Activated CD4-positive, alpha-beta T cell treated with anti-CD3 and anti-CD28 coated beads, Interleukin-10, Interleukin-2, amounts not matched to agents 100 ng/mL and 50 ng/mL, durations not matched to agents 16 hours and 8 hours (primary cell): ENCODE measurements around the gene KRTAP10-8.
"Not testable (repeated sequence)": the region's sequence is repeated elsewhere in the genome, so short reads cannot be mapped to it uniquely, and the experiment has no call there.

Experiments used
- DNase-seq: peaks from one replicate; pipeline ENCODE4 v3.0.0-alpha.2; 2020

Gene KRTAP10-8, protein sequence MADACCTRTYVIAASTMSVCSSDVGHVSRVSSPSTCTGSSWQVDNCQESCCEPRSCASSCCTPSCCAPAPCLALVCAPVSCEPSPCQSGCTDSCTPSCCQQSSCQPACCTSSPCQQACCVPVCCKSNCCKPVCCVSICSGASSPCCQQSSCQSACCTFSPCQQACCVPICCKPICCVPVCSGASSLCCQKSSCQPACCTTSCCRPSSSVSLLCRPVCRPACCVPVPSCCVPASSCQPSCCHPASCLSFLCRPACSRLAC

DNA sequence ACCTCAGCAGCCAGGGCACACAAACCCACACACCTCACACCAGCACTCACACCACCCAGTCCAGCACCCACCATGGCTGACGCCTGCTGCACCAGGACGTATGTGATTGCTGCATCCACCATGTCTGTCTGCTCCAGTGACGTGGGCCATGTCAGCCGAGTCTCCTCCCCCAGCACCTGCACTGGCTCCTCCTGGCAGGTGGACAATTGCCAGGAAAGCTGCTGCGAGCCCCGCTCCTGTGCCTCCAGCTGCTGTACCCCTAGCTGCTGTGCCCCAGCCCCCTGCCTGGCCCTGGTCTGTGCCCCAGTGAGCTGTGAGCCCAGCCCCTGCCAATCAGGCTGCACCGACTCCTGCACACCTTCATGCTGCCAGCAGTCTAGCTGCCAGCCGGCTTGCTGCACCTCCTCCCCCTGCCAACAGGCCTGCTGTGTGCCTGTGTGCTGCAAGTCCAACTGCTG, at the start of gene KRTAP10-8:
KRTAP10-8 (plus strand) TSS at position 51 of the 458 bp plus-strand sequence; CDS start at position 73, 22 bp downstream.
- DNase-seq = no peak

DNA sequence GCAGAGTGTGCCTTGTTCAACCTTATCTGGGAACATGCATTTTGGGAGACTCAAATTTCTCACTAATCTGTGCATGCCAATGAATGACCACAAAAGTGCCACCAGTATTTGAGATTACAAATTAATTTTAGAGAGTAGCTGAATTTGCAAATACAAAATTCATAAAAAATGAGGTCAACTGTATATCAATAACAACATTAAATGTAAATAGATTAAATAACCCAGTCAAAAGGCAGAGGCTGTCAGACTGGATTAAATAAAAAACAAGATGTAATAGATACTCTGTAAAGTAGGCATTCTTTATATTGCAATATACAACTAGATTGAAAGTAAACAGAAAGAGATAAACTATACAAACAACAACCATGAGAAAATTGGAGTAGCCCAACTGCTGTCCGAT, 47.8 kb upstream of the KRTAP10-8 start:
- no peak for DNase-seq

DNA sequence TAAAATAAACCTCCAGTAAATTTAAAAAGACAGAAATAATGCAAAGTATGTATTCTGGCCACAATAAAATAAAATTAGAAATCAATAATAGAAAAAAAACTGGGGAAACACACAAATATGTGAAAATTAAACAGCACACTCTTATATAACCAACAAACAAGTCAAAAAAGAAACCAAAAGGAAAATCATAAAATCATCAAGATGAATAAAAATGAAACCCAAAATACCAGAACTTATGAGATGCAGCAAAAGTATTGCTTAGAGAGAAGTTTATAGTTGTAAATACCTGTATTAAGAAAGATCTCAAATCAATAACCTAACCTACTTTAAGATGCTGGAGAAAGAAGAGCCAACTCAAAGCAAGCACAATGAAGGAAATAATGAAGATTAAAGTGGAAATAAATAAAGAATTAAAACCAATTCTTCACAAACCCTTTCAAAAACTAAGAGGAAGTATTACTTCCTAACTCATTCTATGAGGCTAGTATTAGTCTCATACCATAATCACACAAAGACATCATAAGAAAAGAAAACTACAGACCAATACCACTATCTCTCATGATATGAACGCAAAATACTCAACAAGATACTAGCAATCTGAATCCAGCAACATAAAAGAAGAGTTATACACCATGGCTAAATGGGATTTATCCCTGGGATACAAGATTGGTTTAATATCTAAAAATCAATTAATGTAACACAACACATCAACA, 46.8 kb upstream of the KRTAP10-8 start:
- DNase-seq = peak; percentile 2

DNA sequence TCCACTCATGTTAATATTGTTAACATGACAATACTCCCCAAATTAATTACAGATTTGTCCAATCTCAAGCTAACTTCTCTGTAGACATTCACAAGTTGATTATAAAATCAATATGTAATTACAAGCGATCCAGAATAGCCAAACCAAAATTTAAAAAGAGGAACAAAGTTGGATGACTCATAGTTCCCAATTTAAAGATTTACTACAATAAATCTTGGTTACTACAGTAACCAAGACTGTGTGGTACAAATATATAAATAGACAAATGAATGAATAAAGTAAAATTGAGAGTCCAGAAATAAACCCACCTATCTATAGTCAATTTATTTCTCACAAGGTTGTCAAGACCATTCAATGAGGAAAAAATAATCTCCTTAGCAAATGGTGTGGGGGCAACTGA, 45.5 kb upstream of the KRTAP10-8 start:
- DNase-seq = no peak

DNA sequence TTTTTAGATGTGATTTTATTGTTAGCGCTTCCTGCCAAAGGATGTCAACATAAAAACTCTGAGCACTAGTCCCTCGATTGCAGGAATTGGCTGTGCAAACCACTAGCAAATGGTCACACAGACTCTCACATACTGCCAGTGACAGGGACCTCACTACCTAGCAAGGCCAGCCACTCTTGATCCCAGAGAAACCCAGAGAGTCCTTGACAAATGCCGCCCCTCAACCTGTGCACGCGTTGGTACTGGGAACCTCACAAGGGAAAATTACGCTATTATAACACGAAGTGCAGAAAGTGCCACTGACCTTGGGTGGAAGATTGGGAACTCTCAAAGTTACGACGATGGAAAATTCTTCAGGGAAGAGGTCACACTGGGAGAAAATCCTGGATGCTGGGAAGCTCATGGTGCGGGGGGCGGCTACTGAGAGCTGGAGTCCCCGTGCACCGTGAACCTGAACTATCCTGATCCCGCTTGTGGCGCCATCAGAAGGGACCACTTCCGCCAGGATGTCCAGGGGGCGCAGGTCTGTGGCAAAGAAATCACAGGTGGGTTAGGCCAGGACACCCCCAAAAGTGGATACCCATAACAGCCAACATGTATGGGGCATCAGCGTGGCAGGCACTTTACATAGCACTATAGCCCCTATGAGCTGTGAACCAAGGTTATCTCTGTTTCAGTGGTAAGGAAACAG, 44.3 kb upstream of the KRTAP10-8 start:
- DNase-seq = no peak

DNA sequence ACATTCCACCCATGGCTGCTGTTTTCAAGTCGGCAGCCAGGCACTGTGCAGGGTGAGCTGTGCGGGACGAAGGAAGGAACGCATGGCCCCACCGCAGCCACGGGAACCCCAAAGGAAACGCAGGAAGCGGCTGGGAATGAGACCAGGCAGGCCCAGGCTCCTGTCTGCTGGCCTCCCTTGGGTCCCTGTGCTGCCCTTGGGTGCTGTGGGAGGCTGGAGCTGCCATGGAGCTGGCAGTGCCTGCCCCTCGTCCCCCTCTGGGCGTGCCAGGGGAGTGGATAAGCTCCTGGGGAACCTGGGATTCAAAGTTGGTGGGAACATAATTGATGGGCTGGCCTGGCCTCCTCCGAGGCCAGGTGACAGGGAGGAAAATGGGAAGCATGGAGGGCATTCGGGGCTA, 43.6 kb upstream of the KRTAP10-8 start:
- DNase-seq = no peak

DNA sequence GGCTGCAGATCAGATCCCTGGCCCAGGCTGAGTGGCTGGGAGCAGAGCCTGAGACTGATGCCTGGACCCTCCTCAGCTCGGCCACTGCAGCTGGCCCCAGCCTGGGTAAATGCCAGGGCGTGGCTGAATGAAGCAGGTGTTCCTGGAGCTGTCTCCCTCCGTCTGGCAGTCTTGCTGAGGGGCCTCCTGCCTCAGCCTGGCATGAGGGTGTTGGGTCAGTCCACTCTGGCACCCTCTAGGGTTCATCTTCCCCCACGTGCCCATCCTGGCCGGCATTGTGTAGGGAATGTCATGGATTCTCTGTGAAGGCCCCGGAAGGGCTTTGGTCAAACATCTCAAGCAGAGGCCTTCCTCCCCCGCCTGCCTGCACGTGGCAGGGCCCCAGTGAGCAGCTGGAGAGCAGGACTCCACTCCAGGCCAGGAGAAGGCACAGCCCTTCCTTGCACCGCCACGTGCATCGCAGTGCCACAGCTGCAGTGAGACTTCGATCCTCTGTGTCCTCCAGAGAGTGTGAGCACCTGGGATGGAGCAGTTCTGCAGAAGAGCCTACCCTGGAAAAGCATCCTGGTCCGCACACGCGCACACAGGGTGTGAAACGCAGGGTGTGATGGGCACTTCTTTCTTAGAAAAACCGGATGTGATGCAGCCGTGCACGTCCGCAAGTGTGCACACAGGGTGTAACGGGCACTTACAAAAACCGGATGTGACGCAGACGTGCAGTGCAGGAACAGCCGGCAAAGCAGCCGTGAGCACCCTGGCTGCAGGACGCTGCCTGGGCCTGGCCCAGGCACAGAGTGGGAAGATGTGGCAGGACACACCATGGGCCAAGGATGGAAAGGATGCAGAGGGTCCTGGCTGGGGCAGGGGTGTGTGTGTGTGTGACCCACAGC, 43.0 kb upstream of the KRTAP10-8 start:
- DNase-seq = no peak

DNA sequence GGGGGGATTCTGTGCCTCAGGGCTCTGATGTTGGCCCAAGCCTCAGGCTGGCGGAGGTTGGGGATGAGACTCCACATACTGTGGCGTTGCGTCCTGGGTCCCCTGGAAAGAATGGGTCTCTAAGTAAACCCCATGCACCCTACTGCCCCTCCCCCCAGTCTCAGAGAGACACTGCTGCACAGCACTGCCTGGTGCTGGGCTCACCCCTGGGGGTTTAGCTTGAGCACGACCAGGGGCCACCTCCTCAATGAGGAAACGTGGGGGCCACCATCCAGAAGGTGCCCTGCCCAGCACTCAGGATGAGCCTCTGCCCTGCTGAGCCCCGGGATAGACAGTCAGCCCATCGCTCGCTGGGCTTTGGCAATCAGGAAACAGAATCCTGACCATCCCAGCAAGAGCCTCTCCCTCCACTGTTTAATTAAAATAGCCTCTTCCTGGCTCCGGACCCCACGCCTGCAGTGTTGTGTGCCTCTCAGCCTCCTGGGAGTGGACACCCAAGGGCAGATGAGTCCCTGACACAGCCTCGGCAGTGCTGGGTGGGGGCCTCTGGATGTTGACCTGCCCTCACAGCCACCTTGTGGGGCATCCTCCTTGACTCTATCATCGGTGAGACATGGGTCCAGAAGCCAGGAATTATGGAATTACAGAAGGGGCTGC, 41.9 kb upstream of the KRTAP10-8 start:
- no peak for DNase-seq

DNA sequence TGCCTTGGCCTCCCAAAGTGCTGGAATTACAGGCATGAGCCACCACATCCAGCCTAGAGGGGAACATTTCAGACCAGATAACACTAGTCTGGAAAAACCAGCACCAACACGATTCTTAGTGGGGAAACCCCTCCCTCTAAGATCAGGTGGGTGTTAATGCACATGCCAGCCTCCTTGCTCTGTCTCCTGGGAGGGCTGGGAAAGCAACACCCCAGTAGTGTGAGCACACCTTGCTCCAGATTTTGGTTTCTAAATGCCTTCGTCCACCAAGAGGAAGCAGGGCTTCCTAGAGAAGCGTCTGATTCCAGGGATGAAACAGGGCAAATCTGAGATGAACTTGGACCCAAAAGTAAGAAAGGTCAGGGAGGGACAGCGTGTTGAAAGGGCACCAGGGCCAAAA, 40.6 kb upstream of the KRTAP10-8 start:
- DNase-seq = no peak

DNA sequence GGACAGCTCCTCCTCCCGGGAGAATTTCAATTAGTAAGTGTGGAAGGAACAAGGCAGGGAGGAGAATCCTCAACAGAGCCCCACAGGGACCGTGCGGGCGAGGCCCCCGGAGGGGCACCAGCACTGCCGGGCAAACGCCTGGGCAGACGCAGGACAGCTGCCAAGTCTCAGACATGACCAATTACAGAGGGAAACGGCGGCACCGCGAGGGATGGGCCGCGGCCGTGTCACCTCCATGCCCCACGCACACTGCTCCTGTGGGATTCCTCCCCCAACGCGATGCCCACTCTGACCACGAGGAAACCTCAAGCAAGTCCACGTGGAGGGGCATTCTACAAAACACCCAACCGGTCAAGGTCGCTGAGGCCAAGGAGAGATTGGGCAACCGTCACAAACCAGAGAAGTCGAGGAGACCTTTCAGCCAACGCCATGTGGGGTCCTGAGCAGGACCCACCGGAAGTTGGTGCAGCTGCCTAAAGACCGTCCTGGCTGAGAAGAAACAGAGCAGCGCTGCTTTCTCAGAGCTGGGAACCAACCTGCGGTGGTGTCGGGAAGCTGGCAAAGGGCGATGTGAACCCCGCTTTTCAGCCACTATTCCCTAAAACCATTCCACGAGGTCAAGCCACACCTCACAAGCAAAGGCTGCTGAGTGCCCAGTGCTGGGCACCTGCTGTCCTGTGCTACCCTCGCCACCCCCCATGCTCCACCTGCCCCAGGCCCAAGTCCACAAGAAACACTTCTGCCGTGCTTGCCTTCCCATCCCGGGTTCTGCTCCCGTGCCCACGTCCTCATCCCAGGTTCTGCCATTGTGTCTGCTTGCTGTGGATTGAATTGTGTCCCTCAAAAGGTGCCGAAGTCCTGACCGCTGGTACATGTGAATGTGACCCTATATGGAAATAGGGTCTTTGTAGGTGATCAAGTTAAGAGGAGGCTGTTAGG, 39.8 kb upstream of the KRTAP10-8 start:
- DNase-seq = no peak

DNA sequence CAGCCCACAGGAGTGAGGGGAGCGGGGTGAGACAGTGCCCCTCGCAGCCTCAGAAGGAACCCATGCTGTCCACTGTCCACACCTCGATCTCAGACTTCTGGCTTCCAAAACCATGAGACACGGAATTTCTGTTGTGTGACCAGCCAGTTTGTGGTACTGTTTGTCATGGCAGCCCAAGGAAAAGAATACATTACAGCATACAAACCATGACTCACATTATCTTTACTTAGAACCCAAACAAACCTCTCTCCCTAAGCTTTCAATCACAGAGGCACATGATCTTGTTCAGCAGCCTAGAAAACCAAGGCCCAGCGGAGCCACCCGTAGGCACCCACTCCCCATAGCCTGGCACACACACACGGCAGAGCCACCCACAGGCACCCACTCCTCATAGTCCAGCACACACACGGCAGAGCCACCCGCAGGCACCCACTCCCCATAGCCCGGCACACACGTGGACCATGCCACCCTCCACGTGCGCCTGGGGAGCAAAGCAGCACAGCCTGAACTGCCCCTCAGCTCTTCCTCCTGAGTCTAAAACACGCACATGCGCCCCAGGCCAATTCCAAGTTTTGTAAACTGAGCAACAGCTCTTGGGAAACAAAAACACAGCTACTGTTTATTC, 38.8 kb upstream of the KRTAP10-8 start:
- no peak for DNase-seq

DNA sequence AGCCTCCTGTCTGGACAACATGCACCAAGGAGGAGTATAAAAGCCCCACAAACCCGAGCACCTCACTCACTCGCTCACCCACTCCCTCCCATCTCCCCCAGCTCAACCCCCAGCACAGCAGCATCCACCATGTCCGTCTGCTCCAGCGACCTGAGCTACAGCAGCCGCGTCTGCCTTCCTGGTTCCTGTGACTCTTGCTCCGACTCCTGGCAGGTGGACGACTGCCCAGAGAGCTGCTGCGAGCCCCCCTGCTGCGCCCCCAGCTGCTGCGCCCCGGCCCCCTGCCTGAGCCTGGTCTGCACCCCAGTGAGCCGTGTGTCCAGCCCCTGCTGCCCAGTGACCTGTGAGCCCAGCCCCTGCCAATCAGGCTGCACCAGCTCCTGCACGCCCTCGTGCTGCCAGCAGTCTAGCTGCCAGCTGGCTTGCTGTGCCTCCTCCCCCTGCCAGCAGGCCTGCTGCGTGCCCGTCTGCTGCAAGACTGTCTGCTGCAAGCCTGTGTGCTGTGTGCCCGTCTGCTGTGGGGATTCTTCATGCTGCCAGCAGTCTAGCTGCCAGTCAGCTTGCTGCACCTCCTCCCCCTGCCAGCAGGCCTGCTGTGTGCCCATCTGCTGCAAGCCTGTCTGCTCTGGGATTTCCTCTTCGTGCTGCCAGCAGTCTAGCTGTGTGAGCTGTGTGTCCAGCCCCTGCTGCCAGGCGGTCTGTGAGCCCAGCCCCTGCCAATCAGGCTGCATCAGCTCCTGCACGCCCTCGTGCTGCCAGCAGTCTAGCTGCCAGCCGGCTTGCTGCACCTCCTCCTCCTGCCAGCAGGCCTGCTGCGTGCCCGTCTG, 38.0 kb upstream of the KRTAP10-8 start, which contains the start of gene KRTAP10-4:
KRTAP10-4 (plus strand) TSS at position 100 of the 827 bp plus-strand sequence; CDS start at position 130, 30 bp downstream.
- DNase-seq = not testable (repeated sequence)

DNA sequence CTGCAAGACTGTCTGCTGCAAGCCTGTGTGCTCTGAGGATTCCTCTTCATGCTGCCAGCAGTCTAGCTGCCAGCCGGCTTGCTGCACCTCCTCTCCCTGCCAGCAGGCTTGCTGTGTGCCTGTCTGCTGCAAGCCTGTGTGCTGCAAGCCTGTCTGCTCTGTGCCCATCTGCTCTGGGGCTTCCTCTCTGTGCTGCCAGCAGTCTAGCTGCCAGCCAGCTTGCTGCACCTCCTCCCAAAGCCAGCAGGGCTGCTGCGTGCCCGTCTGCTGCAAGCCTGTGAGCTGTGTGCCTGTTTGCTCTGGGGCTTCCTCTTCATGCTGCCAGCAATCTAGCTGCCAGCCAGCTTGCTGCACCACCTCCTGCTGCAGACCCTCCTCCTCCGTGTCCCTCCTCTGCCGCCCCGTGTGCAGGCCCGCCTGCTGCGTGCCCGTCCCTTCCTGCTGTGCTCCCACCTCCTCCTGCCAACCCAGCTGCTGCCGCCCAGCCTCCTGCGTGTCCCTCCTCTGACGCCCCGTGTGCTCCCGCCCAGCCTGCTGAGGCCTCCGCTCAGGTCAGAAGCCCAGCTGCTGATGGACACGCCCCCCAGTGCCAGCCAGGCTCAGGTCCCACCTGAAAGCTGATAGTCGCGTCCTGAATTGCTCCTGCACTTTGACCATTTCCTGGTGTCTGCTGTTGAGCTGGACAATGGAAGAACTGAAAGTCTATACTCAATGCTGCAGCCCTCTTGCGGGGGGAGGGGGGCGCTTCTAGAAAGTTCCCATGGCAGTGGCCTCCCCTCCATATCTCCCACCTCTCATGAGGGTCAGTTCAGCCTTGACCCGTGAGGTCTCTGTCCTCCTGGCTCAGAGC, 37.2 kb upstream of the KRTAP10-8 start:
- DNase-seq = peak; percentile 6

DNA sequence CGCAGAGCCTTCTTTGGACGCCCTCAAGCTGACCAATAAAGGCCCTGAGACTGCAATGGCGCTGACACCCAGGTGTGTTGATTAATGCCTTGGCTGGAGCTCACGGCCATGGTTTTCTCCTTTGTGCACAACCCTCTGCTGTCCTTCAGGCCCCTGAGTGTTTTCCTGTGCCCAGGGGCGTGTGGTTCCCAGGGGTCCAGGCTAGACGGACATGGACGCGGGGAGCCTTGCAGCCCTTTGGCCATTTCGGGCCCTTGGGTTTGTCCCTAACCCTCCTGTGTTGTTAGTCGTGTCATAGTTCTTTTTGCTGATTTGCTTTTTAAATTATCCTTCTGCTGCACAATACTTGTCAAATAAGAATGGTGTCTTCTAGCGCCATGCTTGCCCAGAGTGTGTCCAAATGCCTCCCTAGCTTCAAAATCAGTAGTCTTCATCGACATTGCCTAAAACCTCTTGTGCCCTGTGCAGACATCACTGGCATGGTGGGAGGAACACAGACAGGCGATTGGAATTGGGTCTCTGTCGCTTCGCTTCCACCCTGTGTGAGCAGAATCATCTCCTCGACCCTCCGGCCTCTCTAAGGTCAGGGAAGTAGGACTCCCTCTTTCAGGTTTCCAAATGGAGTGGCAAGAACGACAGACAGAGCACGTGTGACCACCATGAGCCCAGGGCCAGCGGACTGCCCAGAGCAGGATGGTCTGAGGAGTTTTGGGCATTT, 36.4 kb upstream of the KRTAP10-8 start:
- DNase-seq = no peak

DNA sequence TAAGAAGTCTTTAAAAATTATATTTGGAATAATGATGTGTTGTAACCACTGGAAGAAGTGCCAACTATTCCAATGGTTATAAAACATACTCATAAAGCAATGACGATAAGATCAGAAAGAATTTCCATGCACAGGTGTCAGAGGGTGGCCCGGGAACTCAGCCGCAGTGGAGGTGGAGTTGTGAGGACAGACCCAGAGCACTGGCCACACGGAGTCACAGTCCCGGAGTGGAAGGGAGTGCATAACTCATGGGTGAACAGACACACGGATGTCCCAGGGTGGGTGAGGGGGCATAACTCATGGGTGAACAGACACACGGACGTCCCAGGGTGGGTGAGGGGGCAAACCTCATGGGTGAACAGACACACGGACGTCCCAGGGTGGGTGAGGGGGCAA, 35.9 kb upstream of the KRTAP10-8 start:
- DNase-seq = no peak

DNA sequence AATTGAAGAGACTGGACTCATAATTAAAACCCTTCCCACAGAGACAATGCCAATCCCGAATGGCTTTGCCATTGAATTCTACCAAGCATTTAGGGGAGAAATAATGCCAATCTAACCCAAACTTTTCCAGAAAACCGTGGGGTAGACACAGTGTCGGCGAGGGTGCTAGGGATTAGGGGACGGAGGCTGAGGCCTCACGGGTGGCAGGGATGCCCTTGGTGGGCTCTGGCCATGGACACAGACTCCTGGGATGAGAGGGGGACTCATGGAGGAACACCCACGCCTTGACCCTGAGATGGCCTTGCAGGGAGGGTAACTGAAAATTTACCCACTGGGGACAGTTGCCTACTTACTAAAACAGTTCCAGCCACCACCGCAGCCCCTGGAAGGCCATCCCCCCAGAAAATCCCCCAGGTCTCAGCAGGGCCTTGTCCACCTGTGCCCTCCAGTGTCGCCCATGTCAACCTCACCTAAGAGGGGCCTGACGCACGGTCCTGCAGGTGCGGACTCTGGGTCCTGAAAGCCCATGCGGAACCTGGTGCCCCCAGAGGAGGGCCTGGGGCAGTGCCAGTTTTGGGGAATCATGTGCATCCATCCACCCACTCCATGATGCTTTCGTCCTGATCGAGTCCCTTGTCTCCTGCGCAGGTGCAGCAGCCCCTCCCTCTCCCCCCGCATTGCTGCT, 33.4 kb upstream of the KRTAP10-8 start:
- no peak for DNase-seq
